Measurements from ENCODE around the gene ARHGAP28. TPM values are rescaled to one million over a fixed set of nuclear protein-coding genes. Genes with fewer than 3 reads are reported as not detected.

The ARHGAP28 gene
- total and polyA plus RNA-seq, 7 donors: 0.65 to 8.8 (median 3.0) TPM

GRCh38 chr18:6741232-6741663, 11.7 kb downstream of the ARHGAP28 start:
- intact Hi-C loops (cut with DNase I): no loop called here
- TF ChIP-seq, protein P1, sequence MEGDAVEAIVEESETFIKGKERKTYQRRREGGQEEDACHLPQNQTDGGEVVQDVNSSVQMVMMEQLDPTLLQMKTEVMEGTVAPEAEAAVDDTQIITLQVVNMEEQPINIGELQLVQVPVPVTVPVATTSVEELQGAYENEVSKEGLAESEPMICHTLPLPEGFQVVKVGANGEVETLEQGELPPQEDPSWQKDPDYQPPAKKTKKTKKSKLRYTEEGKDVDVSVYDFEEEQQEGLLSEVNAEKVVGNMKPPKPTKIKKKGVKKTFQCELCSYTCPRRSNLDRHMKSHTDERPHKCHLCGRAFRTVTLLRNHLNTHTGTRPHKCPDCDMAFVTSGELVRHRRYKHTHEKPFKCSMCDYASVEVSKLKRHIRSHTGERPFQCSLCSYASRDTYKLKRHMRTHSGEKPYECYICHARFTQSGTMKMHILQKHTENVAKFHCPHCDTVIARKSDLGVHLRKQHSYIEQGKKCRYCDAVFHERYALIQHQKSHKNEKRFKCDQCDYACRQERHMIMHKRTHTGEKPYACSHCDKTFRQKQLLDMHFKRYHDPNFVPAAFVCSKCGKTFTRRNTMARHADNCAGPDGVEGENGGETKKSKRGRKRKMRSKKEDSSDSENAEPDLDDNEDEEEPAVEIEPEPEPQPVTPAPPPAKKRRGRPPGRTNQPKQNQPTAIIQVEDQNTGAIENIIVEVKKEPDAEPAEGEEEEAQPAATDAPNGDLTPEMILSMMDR (IDR thresholded peaks at IDR 0.05): no peak
- Histone ChIP-seq H3K27ac (peak overlapping the region; percentile 85), H3K36me3 (ENCODE audit: insufficient read depth in 1 of 2, low read depth in 1 of 2) (no peaks in the 10 kb centered on the region), H3K4me1 (peaks cover 47% of the 10 kb centered on the region), H3K4me3 (peak overlapping the region; percentile 20), H3K9me3 (no peaks in the 10 kb centered on the region), H3K27me3 (ENCODE audit: insufficient read depth in 3 of 3, low read length in 2 of 3) (no peaks in the 10 kb centered on the region)
- WGBS, 3 donors: 5 to 9% (median 7%) methylated on average over 2 of the region's 2 CpGs
- DNase-seq (peak in 1 of 2 donors; percentile 20), ATAC-seq (peak; percentile 91 to 96 (median 94))

- Histone ChIP-seq H3K36me3 (ENCODE audit: insufficient read depth in 1 of 2, low read depth in 1 of 2) (no peaks in the 10 kb centered on the region), H3K4me3 (peak overlapping the region; percentile 16), H3K27ac (peak overlapping the region; percentile 85), H3K9me3 (no peaks in the 10 kb centered on the region), H3K4me1 (peaks cover 52% of the 10 kb centered on the region), H3K27me3 (ENCODE audit: insufficient read depth in 3 of 3, low read length in 2 of 3) (no peaks in the 10 kb centered on the region)
- intact Hi-C loops (cut with DNase I): no loop called here
- TF ChIP-seq, protein P1 (IDR thresholded peaks at IDR 0.05): no peak
- DNase-seq (no peak), ATAC-seq (no peak)
- 72 to 91% (median 74%) methylated on average over 2 of the region's 2 CpGs for WGBS, 3 donors
Measured at GRCh38 chr18:6741786-6742185, 12.3 kb downstream of the ARHGAP28 start.

DNA sequence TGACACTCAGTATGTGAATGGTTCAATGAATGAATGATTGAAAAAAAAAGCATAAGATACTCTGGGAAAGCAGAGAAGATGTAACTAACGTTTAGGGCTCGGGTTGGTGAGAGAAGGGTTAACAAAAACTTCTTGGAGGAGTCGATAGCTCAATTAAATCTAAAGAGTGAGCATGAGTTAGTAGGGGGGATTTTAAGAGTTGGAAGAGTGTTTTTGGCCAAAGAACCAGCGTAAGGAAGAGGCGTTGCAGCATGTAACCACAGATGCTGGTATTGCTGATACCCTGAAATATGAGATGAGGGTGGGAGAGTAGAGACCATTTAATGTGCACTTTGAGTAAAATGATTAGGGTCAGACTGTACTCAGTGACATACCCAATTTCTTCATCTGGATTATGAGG, 14.5 kb downstream of the ARHGAP28 start:
- intact Hi-C loops (cut with DNase I): no loop called here
- 47 to 72% (median 48%) methylated on average over 5 of the region's 5 CpGs for WGBS, 3 donors

GRCh38 chr18:6744816-6745455, 15.4 kb downstream of the ARHGAP28 start:
- no peaks in the 10 kb centered on the region for H3K9me3 ChIP-seq
- H3K36me3 ChIP-seq (ENCODE audit: insufficient read depth in 1 of 2, low read depth in 1 of 2): no peaks in the 10 kb centered on the region
- H3K27ac ChIP-seq: peak overlapping the region; percentile 85
- TF ChIP-seq, protein P1 (IDR thresholded peaks at IDR 0.05): no peak
- ATAC-seq (no peak), DNase-seq (no peak)
- peaks cover 55% of the 10 kb centered on the region for H3K4me1 ChIP-seq
- no peaks in the 10 kb centered on the region for H3K27me3 ChIP-seq (ENCODE audit: insufficient read depth in 3 of 3, low read length in 2 of 3)
- WGBS, 3 donors: 94 to 98% (median 96%) methylated on average over 1 of the region's 1 CpG
- intact Hi-C loops (cut with DNase I): no loop called here
- H3K4me3 ChIP-seq: no peak overlapping the region

More for the DNA sequence above, 14.5 kb downstream of the ARHGAP28 start:
- no peaks in the 10 kb centered on the region for H3K36me3 ChIP-seq (ENCODE audit: insufficient read depth in 1 of 2, low read depth in 1 of 2)
- H3K27ac ChIP-seq: no peak overlapping the region
- H3K27me3 ChIP-seq (ENCODE audit: insufficient read depth in 3 of 3, low read length in 2 of 3): no peaks in the 10 kb centered on the region
- peaks cover 51% of the 10 kb centered on the region for H3K4me1 ChIP-seq
- no peak for DNase-seq
- H3K4me3 ChIP-seq: no peak overlapping the region
- H3K9me3 ChIP-seq: no peaks in the 10 kb centered on the region
- TF ChIP-seq, protein P1 (IDR thresholded peaks at IDR 0.05): no peak
- ATAC-seq: no peak

All from psoas muscle (tissue), 8 donors.